Mucosa of descending colon (tissue), 3 donors: Measurements from ENCODE around the gene MMP14. TPM values are rescaled to one million over a fixed set of nuclear protein-coding genes. Genes with fewer than 3 reads are reported as not detected.

Source experiments
- ATAC-seq: fragments of 200-7000 bp; cut with Tn5 transposase; one replicate; pipeline ENCODE4 v1.9.1; 2020; ENCODE audit warnings: mild to moderate bottlenecking, moderate library complexity
- DNase-seq, 3 donors: peaks; one replicate each; pipeline ENCODE4 v3.0.0-alpha.2; 2020
- H3K36me3 ChIP-seq: fragments of 200-600 bp; one replicate; pipeline ENCODE4 v1.8.0; 2021; ENCODE audit warnings: low read depth, mild to moderate bottlenecking
- H3K4me1 ChIP-seq: fragments of 200-600 bp; one replicate; pipeline ENCODE4 v1.8.0; 2021; ENCODE audit warnings: low read depth, mild to moderate bottlenecking
- H3K4me3 ChIP-seq: fragments of 200-600 bp; one replicate; pipeline ENCODE4 v1.8.0; 2021; ENCODE audit warnings: mild to moderate bottlenecking
- H3K9me3 ChIP-seq: fragments of 200-600 bp; one replicate; pipeline ENCODE4 v1.8.0; 2021; ENCODE audit warnings: mild to moderate bottlenecking
- CTCF ChIP-seq: fragments of 200-600 bp; IDR thresholded peaks from one replicate; pipeline ENCODE4 v1.8.0; 2022; ENCODE audit warnings: antibody characterized with exemption, mild to moderate bottlenecking
- intact Hi-C, 2 donors: fragments of 100-400 bp; cut with DNase I in 1 of 2; cut with micrococcal nuclease in 1 of 2; formaldehyde crosslinking; loops; one replicate each; pipeline versions ENCODE4 v1.11.0 to v1.11.1; 2022; cut with DNase I, micrococcal nuclease
- total RNA-seq, 3 donors: library from RNA; stranded (reverse); fragmentation: NEBNext Ultra II Directional in 2 of 3; extraction: Animal tissue kit (Norgen Biotek cat#: 25700) in 2 of 3; gene quantifications; one replicate each; pipeline versions ENCODE4 v1.2.1 to v1.2.4, GENCODE V29; 2021 to 2023
- donor health status: DM: no; HTN: no; CAD: no; lungs with moderate emphysema.
- donor health status: DM: no; HTN: no; CAD: no.
- donor health status: DM: no; HTN: yes; CAD: no.

The MMP14 gene
- total RNA-seq, 3 donors from 2014 or later: 48.1 to 161 (median 104) TPM

GRCh38 chr14:22811722-22812121, 24.7 kb upstream of the MMP14 start:
- ATAC-seq: no peak
- Histone ChIP-seq H3K9me3 (no peaks in the 10 kb centered on the region), H3K4me1 (peaks cover 7% of the 10 kb centered on the region), H3K36me3 (no peaks in the 10 kb centered on the region), H3K4me3 (no peak overlapping the region)
- DNase-seq: no peak
- intact Hi-C loops: no loop called here
- no peak for TF ChIP-seq CTCF

DNA sequence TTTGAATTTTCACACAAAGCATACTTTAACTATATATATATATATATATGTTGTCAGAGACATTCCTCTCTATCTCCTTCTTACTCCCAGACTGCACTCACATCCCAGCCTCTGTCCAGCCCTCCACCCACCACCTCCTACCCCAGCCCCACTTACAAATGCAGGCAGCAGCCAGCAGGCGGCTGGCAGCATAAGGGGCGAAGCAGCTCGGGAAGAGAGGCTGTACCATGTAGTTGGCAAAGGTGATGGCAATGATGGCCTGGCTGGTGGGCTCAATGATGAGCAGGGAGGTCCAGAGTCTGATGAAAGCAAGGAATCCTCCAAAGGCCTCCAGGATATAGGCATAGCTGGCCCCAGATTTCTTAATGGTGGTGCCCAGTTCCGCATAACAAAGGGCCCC, 23.6 kb upstream of the MMP14 start:
- ATAC-seq: no peak
- no peak for DNase-seq
- H3K4me1 ChIP-seq: peaks cover 7% of the 10 kb centered on the region
- no peaks in the 10 kb centered on the region for H3K36me3 ChIP-seq
- TF ChIP-seq CTCF: no peak
- intact Hi-C loops: no loop called here
- H3K9me3 ChIP-seq: no peaks in the 10 kb centered on the region
- H3K4me3 ChIP-seq: no peak overlapping the region

- Histone ChIP-seq H3K36me3 (no peaks in the 10 kb centered on the region), H3K4me3 (no peak overlapping the region), H3K4me1 (peaks cover 7% of the 10 kb centered on the region), H3K9me3 (no peaks in the 10 kb centered on the region)
- TF ChIP-seq CTCF: no peak
- intact Hi-C loops: no loop called here
- ATAC-seq (no peak), DNase-seq (no peak)
Measured at GRCh38 chr14:22813145-22813544, 23.2 kb upstream of the MMP14 start.

DNA sequence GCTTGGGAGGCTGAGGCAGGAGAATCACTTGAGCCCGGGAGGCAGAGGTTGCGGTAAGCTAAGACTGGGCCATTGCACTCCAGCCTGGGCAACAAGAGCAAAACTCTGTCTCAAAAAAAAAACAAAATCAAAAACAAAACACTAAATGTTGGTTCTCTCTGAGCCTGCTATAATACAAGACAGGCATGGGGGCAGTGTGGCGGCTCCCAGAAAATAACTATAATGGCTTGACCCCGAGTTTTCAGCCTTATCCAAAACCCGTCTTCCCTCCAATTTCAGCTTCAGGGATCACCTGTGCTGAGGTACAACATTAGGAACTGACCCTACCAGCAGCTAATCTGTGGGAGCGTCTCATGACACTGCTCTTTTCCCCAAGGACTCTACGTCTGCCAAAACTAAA, 22.0 kb upstream of the MMP14 start:
- no peak overlapping the region for H3K4me3 ChIP-seq
- H3K9me3 ChIP-seq: no peaks in the 10 kb centered on the region
- intact Hi-C loops: no loop called here
- ATAC-seq (no peak), DNase-seq (no peak)
- no peak for TF ChIP-seq CTCF
- no peaks in the 10 kb centered on the region for H3K36me3 ChIP-seq
- peaks cover 4% of the 10 kb centered on the region for H3K4me1 ChIP-seq

DNA sequence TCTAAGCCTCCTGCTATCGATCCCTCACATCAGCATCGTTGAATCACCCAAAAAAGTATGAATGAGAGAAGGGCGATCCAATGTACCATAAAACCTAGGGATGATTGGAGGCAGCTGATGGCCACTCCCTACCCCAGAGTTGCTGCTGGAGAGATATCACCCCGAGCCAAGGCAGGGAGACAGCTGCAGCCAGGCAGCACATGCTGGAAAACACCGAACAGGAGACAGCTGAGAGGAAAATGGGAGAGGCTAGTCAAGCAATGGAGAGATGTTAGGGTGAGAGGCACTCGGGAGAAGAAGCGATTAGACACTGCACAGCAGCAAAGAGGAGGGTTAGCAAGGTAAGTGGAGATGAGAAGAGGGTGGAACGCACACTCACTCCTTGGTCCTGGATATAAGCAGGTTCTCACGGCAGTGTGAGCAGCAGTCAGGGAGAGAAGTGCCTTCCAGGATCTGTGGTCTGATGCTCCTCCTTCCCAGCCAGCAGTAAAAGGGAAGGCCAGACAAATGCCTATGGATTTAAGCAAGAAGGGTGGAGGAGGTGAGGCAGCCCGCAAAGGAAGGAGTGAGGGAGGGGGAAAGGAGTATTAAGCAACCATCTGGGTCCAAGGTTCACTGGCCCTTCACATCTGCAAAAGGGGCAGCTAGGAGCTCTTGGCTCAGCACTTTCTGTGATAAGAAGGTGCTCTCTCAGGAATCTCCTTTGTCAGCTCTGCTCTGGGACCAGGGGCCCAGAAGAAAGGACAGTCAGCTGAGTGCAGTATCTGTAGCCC, 21.3 kb upstream of the MMP14 start, which contains the start of gene SLC7A7:
Gene SLC7A7, minus strand, starts transcription at position 495 of the 773 bp plus-strand sequence. CDS start 2,037 bp downstream, outside the sequence.
- DNase-seq (no peak), ATAC-seq (peak; percentile 56)
- H3K36me3 ChIP-seq: no peaks in the 10 kb centered on the region

More for the DNA sequence above, 21.3 kb upstream of the MMP14 start, which contains the start of gene SLC7A7:
- TF ChIP-seq CTCF: no peak
- H3K9me3 ChIP-seq: no peaks in the 10 kb centered on the region
- H3K4me1 ChIP-seq: peaks cover 4% of the 10 kb centered on the region
- no peak within 1 kb of the TSS for H3K4me3 ChIP-seq
- intact Hi-C loops: no loop called here
